GM23338 (cell line): ENCODE data around the gene AIG1. TPM values are rescaled to one million over a fixed set of nuclear protein-coding genes. Genes with fewer than 3 reads are reported as not detected.

ENCODE experiments used
- ATAC-seq: fragments of 200-7000 bp; cut with Tn5 transposase; 3 replicates; pipeline ENCODE4 v1.9.1; 2020
- DNase-seq: peaks from one replicate; pipeline ENCODE4 v3.0.0-alpha.2; 2015; ENCODE audit warnings: low spot score
- H2AFZ ChIP-seq: fragments of 200-600 bp; sonication (generic); 2 replicates; pipeline ENCODE4 v1.8.0; 2016; ENCODE audit warnings: antibody characterized with exemption, mild to moderate bottlenecking, moderate library complexity
- H3F3A ChIP-seq: fragments of 200-600 bp; sonication (generic); replicated peaks from 2 replicates; pipeline ENCODE4 v1.8.0; 2017; ENCODE audit warnings: antibody characterized with exemption, mixed run types, low read depth
- H3K27ac ChIP-seq: fragments of 200-600 bp; sonication (generic); 2 replicates; pipeline ENCODE4 v1.6.1; 2016; ENCODE audit warnings: low read depth
- H3K27me3 ChIP-seq: fragments of 200-600 bp; sonication (generic); 2 replicates; pipeline ENCODE4 v1.8.0; 2016; ENCODE audit warnings: mild to moderate bottlenecking, mixed run types, moderate library complexity; ENCODE audit not compliant: insufficient read depth
- H3K36me3 ChIP-seq: fragments of 200-600 bp; sonication (generic); 2 replicates; pipeline ENCODE4 v1.8.0; 2016; ENCODE audit warnings: mild to moderate bottlenecking; ENCODE audit not compliant: insufficient read depth
- H3K4me1 ChIP-seq: fragments of 200-600 bp; sonication (generic); 2 replicates; pipeline ENCODE4 v1.8.0; 2016; ENCODE audit warnings: mild to moderate bottlenecking, moderate library complexity; ENCODE audit not compliant: insufficient read depth
- H3K4me2 ChIP-seq: fragments of 200-600 bp; sonication (generic); 2 replicates; pipeline ENCODE4 v1.7.1; 2017; ENCODE audit warnings: mixed run types
- H3K4me3 ChIP-seq: fragments of 200-600 bp; sonication (generic); 2 replicates; pipeline ENCODE4 v1.6.1; 2016; ENCODE audit warnings: mixed run types
- H3K79me2 ChIP-seq: fragments of 200-600 bp; sonication (generic); replicated peaks from 2 replicates; pipeline ENCODE4 v1.8.0; 2017; ENCODE audit warnings: mild to moderate bottlenecking; ENCODE audit not compliant: insufficient read depth
- H3K9me2 ChIP-seq: fragments of 200-600 bp; sonication (generic); 2 replicates; pipeline ENCODE4 v1.8.0; 2017; ENCODE audit not compliant: insufficient read depth
- H4K20me1 ChIP-seq: fragments of 200-600 bp; sonication (generic); replicated peaks from 2 replicates; pipeline ENCODE4 v1.8.0; 2017; ENCODE audit warnings: mild to moderate bottlenecking; ENCODE audit not compliant: insufficient read depth
- H3K27ac Mint-ChIP-seq: 2 replicates; pipeline ENCODE4 v1.8.0; 2020; ENCODE audit warnings: inconsistent platforms, mild to moderate bottlenecking, moderate library complexity, mixed read lengths
- H3K27me3 Mint-ChIP-seq: 3 replicates; pipeline ENCODE4 v1.8.0; 2022; ENCODE audit warnings: low read depth, mild to moderate bottlenecking, moderate library complexity, mixed read lengths, inconsistent platforms; ENCODE audit not compliant: insufficient read depth, poor library complexity
- H3K36me3 Mint-ChIP-seq: 3 replicates; pipeline ENCODE4 v1.8.0; 2021; ENCODE audit warnings: low read depth, mild to moderate bottlenecking, inconsistent platforms, moderate library complexity, mixed read lengths
- H3K4me1 Mint-ChIP-seq: 3 replicates; pipeline ENCODE4 v1.8.0; 2020; ENCODE audit warnings: mild to moderate bottlenecking, inconsistent platforms, mixed read lengths
- H3K4me3 Mint-ChIP-seq: 3 replicates; pipeline ENCODE4 v1.8.0; 2021; ENCODE audit warnings: moderate library complexity, mild to moderate bottlenecking, inconsistent platforms, mixed read lengths
- H3K9me3 Mint-ChIP-seq: 3 replicates; pipeline ENCODE4 v1.8.0; 2020; ENCODE audit warnings: moderate library complexity, mild to moderate bottlenecking, inconsistent platforms, mixed read lengths
- CREB1 ChIP-seq: fragments of 250-450 bp; sonication (Bioruptor Pico); IDR thresholded peaks from 2 replicates; pipeline ENCODE4 v1.5.0; 2020; ENCODE audit warnings: low read depth, mild to moderate bottlenecking, moderate library complexity
- EZH2 ChIP-seq: fragments of 200-600 bp; sonication (generic); IDR thresholded peaks from one replicate; pipeline ENCODE4 v1.8.0; 2017; ENCODE audit warnings: antibody characterized with exemption, mild to moderate bottlenecking, low read depth; ENCODE audit not compliant: unreplicated experiment
- EZH2phosphoT487 ChIP-seq: fragments of 200-600 bp; sonication (generic); IDR thresholded peaks from one replicate; pipeline ENCODE4 v1.8.1; 2018; ENCODE audit warnings: antibody characterized with exemption; ENCODE audit not compliant: unreplicated experiment
- JUNB ChIP-seq: IDR thresholded peaks from one replicate; pipeline ENCODE4 v1.6.1; 2016; ENCODE audit warnings: antibody characterized with exemption; ENCODE audit not compliant: unreplicated experiment
- NANOG ChIP-seq: IDR thresholded peaks from 2 replicates; pipeline ENCODE4 v1.6.1; 2016; ENCODE audit warnings: antibody characterized with exemption, borderline replicate concordance
- POLR2AphosphoS5 ChIP-seq: IDR thresholded peaks from 2 replicates; pipeline ENCODE4 v1.6.1; 2016; ENCODE audit warnings: antibody characterized with exemption, low read depth
- REST ChIP-seq: IDR thresholded peaks from one replicate; pipeline ENCODE4 v1.6.1; 2018; ENCODE audit warnings: antibody characterized with exemption; ENCODE audit not compliant: unreplicated experiment
- STAT1 ChIP-seq: IDR thresholded peaks from one replicate; pipeline ENCODE4 v1.6.1; 2016; ENCODE audit warnings: antibody characterized with exemption; ENCODE audit not compliant: unreplicated experiment
- ZNF114 ChIP-seq: fragments of 250-450 bp; sonication (Bioruptor Pico); IDR thresholded peaks from 2 replicates; pipeline ENCODE4 v1.5.0; 2020; ENCODE audit warnings: mild to moderate bottlenecking, moderate library complexity
- ZNF331 ChIP-seq: fragments of 250-450 bp; sonication (Bioruptor Pico); IDR thresholded peaks from 2 replicates; pipeline ENCODE4 v1.5.0; 2020; ENCODE audit warnings: low read depth, mild to moderate bottlenecking, moderate library complexity
- ZNF462 ChIP-seq: fragments of 250-450 bp; sonication (Bioruptor Pico); IDR thresholded peaks from 2 replicates; pipeline ENCODE4 v1.5.0; 2020; ENCODE audit warnings: mild to moderate bottlenecking, moderate library complexity
- polyA plus RNA-seq: library from polyadenylated mRNA; unstranded; fragments of >200 nt; fragmentation: Nextera tagmentation; extraction: Ambion mirVana; gene quantifications from 2 replicates; pipeline ENCODE4 v1.2.1, GENCODE V29; 2016
- total RNA-seq: library from RNA; depleted of rRNA; stranded (reverse); fragments of >200 nt; shearing (Covaris generic); gene quantifications from 2 replicates; pipeline ENCODE4 v1.2.3, GENCODE V29; 2014
- TF ChIP-seq, protein P1 (sequence below), 2 experiments: fragments of 200-600 bp in 1 of 2; sonication (generic) in 1 of 2; conservative IDR thresholded peaks; 2 replicates each; pipeline versions ENCODE4 v1.5.1 to v1.6.1; 2016 to 2017; ENCODE audit warnings: antibody characterized with exemption in 2 of 2, low read depth in 2 of 2, mild to moderate bottlenecking in 2 of 2, moderate library complexity in 1 of 2
- TF ChIP-seq, protein P2 (sequence below): IDR thresholded peaks from 2 replicates; pipeline ENCODE4 v1.6.1; 2016; ENCODE audit warnings: antibody characterized with exemption

Gene AIG1
- total and polyA plus RNA-seq, 2 experiments from 2014 or later, result 65.2 to 88.4 TPM

GRCh38 chr6:143098054-143098671 lies 37.5 kb downstream of the AIG1 start (continued):
- TF ChIP-seq ZNF462, result no peak
- TF ChIP-seq, protein P1, sequence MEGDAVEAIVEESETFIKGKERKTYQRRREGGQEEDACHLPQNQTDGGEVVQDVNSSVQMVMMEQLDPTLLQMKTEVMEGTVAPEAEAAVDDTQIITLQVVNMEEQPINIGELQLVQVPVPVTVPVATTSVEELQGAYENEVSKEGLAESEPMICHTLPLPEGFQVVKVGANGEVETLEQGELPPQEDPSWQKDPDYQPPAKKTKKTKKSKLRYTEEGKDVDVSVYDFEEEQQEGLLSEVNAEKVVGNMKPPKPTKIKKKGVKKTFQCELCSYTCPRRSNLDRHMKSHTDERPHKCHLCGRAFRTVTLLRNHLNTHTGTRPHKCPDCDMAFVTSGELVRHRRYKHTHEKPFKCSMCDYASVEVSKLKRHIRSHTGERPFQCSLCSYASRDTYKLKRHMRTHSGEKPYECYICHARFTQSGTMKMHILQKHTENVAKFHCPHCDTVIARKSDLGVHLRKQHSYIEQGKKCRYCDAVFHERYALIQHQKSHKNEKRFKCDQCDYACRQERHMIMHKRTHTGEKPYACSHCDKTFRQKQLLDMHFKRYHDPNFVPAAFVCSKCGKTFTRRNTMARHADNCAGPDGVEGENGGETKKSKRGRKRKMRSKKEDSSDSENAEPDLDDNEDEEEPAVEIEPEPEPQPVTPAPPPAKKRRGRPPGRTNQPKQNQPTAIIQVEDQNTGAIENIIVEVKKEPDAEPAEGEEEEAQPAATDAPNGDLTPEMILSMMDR (conservative IDR thresholded peaks at IDR 0.05; ENCODE audit: low read depth in 2 of 2), result no peak

GRCh38 chr6:143099647-143100046 lies 39.0 kb downstream of the AIG1 start:
- Histone ChIP-seq H3K36me3 (no peaks in the 10 kb centered on the region), H3K27ac (no peak overlapping the region), H3K27me3 (no peaks in the 10 kb centered on the region), H3K79me2 (no peaks in the 10 kb centered on the region; the same call in 1 of the 2 replicates), H3K4me1 (peaks cover 13% of the 10 kb centered on the region), H3K9me2 (no peaks in the 10 kb centered on the region), H3K4me3 (no peak overlapping the region), H3F3A (no peaks in the 10 kb centered on the region), H2AFZ (no peak overlapping the region), H3K4me2 (no peak overlapping the region), H4K20me1 (no peaks in the 10 kb centered on the region)
- H3K9me3 Mint-ChIP-seq, result no peaks in the 10 kb centered on the region
- DNase-seq (no peak), ATAC-seq (no peak)
- H3K4me3 Mint-ChIP-seq, result no peak overlapping the region
- no peaks in the 10 kb centered on the region for H3K36me3 Mint-ChIP-seq
- peaks cover 4% of the 10 kb centered on the region for H3K4me1 Mint-ChIP-seq
- no peaks in the 10 kb centered on the region for H3K27me3 Mint-ChIP-seq
- no peak overlapping the region for H3K27ac Mint-ChIP-seq
- TF ChIP-seq EZH2, result no peak
- no peak for TF ChIP-seq NANOG
- TF ChIP-seq ZNF114 (CRISPR knock-in tag), result no peak
- TF ChIP-seq, protein P2, sequence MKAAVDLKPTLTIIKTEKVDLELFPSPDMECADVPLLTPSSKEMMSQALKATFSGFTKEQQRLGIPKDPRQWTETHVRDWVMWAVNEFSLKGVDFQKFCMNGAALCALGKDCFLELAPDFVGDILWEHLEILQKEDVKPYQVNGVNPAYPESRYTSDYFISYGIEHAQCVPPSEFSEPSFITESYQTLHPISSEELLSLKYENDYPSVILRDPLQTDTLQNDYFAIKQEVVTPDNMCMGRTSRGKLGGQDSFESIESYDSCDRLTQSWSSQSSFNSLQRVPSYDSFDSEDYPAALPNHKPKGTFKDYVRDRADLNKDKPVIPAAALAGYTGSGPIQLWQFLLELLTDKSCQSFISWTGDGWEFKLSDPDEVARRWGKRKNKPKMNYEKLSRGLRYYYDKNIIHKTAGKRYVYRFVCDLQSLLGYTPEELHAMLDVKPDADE, result no peak
- TF ChIP-seq ZNF331 (CRISPR knock-in tag), result no peak
- no peak for TF ChIP-seq JUNB
- TF ChIP-seq REST, result no peak
- no peak for TF ChIP-seq CREB1 (CRISPR knock-in tag)
- no peak for TF ChIP-seq EZH2phosphoT487
- no peak for TF ChIP-seq POLR2AphosphoS5
- no peak for TF ChIP-seq STAT1
